HCT116 (cell line): ENCODE measurements around the gene DAPK1. TPM values are rescaled to one million over a fixed set of nuclear protein-coding genes. Genes with fewer than 3 reads are reported as not detected.

Experiments
- ATAC-seq: fragments of 200-7000 bp; cut with Tn5 transposase; 2 replicates; pipeline ENCODE4 v1.9.1; 2020; ENCODE audit warnings: mild to moderate bottlenecking, moderate library complexity
- BruUV-seq: library from RNA; stranded (reverse); fragments of 400-500 nt; replicated peaks from 2 replicates; lab custom pipeline; 2021; lab: Mats Ljungman, UMichigan
- CTCF ChIA-PET: fragments of 300-600 bp; sonication (Branson Sonifier 250); formaldehyde crosslinking; loops from one replicate; lab custom pipeline; 2021; ENCODE audit warnings: antibody characterized with exemption; lab: Charles Lee
- POLR2A ChIA-PET: fragments of 300-600, 350-600 bp; sonication (Branson Sonifier 250); formaldehyde crosslinking; loops from one replicate; lab custom pipeline; 2021; ENCODE audit warnings: antibody characterized with exemption; lab: Charles Lee
- RAD21 ChIA-PET, 2 experiments: fragments of 300-600 bp; sonication (Branson Sonifier 250); formaldehyde crosslinking; loops; one replicate each; lab custom pipeline; 2023; ENCODE audit warnings: low total read pairs in 2 of 2; ENCODE audit not compliant: uncharacterized antibody in 2 of 2, unreplicated experiment in 2 of 2, low non-redundant PET in 1 of 2; lab: Charles Lee
- DNase-seq: peaks from one replicate; pipeline ENCODE4 v3.0.0-alpha.2; 2010; ENCODE audit warnings: low read depth, low spot score
- H2AFZ ChIP-seq: fragments of 200-600 bp; shearing (Covaris generic), sonication (generic); 2 replicates; pipeline ENCODE4 v1.6.1; 2017; ENCODE audit warnings: low read depth, mixed run types, mixed read lengths, antibody characterized with exemption, low read length; ENCODE audit not compliant: poor library complexity, severe bottlenecking
- H3K27ac ChIP-seq: 2 replicates; pipeline ENCODE4 v1.5.1; 2012; ENCODE audit warnings: low read depth, low read length
- H3K27me3 ChIP-seq: fragments of 200-600 bp; sonication (generic); 2 replicates; pipeline ENCODE4 v1.6.1; 2016; ENCODE audit warnings: mixed run types, low read length, mixed read lengths; ENCODE audit not compliant: insufficient read depth
- H3K36me3 ChIP-seq, 2 experiments: fragments of 200-500 bp in 1 of 2; fragments of 200-600 bp in 1 of 2; sonication (Bioruptor generic) in 1 of 2; sonication (generic) in 1 of 2; 2 replicates each; pipeline versions ENCODE4 v1.5.1 to v1.6.1; 2014 to 2016; ENCODE audit warnings: low read length in 2 of 2, inconsistent platforms in 1 of 2, mixed read lengths in 1 of 2, mixed run types in 1 of 2; ENCODE audit not compliant: insufficient read depth in 2 of 2, control insufficient read depth in 1 of 2
- H3K4me1 ChIP-seq, 2 experiments: fragments of 200-600 bp in 1 of 2; sonication (generic) in 1 of 2; 2 replicates each; pipeline versions ENCODE4 v1.5.1 to v1.6.1; 2012 to 2017; ENCODE audit warnings: low read length in 2 of 2, inconsistent platforms in 1 of 2, mild to moderate bottlenecking in 1 of 2, mixed read lengths in 1 of 2, mixed run types in 1 of 2, moderate library complexity in 1 of 2; ENCODE audit not compliant: insufficient read depth in 2 of 2, control insufficient read depth in 1 of 2
- H3K4me2 ChIP-seq: fragments of 200-600 bp; sonication (generic); 2 replicates; pipeline ENCODE4 v1.6.1; 2017; ENCODE audit warnings: mixed run types, low read length, mixed read lengths
- H3K4me3 ChIP-seq, 2 experiments: fragments of 200-600 bp in 1 of 2; sonication (generic) in 1 of 2; replicated peaks in 1 of 2; 2 replicates each; pipeline ENCODE4 v1.5.1; 2011 to 2016; ENCODE audit warnings: low read length in 2 of 2, control low read depth in 1 of 2, low read depth in 1 of 2, mild to moderate bottlenecking in 1 of 2, mixed read lengths in 1 of 2, mixed run types in 1 of 2
- H3K79me2 ChIP-seq: fragments of 200-600 bp; sonication (generic); 2 replicates; pipeline ENCODE4 v1.6.1; 2017; ENCODE audit warnings: mild to moderate bottlenecking, mixed run types, low read length, moderate library complexity, mixed read lengths; ENCODE audit not compliant: insufficient read depth
- H3K9ac ChIP-seq: fragments of 200-600 bp; sonication (generic); 2 replicates; pipeline ENCODE4 v1.6.1; 2016; ENCODE audit warnings: low read length, mixed read lengths
- H3K9me2 ChIP-seq: fragments of 200-600 bp; sonication (generic), shearing (Covaris generic); 2 replicates; pipeline ENCODE4 v1.6.1; 2017; ENCODE audit warnings: mixed run types, mild to moderate bottlenecking, moderate library complexity; ENCODE audit not compliant: insufficient read depth
- H3K9me3 ChIP-seq, 2 experiments: fragments of 200-500 bp in 1 of 2; fragments of 200-600 bp in 1 of 2; sonication (Bioruptor generic) in 1 of 2; sonication (generic) in 1 of 2; 2 replicates each; pipeline ENCODE4 v1.6.1; 2014 to 2017; ENCODE audit warnings: low read length in 2 of 2, mixed read lengths in 2 of 2, inconsistent platforms in 1 of 2, low read depth in 1 of 2, mild to moderate bottlenecking in 1 of 2, mixed run types in 1 of 2, moderate library complexity in 1 of 2; ENCODE audit not compliant: control insufficient read depth in 1 of 2, insufficient read depth in 1 of 2
- H4K20me1 ChIP-seq: fragments of 200-600 bp; sonication (generic), shearing (Covaris generic); 2 replicates; pipeline ENCODE4 v1.6.1; 2017; ENCODE audit warnings: mixed run types, mild to moderate bottlenecking, moderate library complexity; ENCODE audit not compliant: insufficient read depth
- CBX3 ChIP-seq: IDR thresholded peaks from 2 replicates; pipeline ENCODE4 v1.6.1; 2012; ENCODE audit warnings: low read depth
- CEBPB ChIP-seq: IDR thresholded peaks from 2 replicates; pipeline ENCODE4 v1.6.1; 2012; ENCODE audit warnings: low read depth
- EGR1 ChIP-seq: IDR thresholded peaks from 2 replicates; pipeline ENCODE4 v1.6.1; 2012; ENCODE audit warnings: low read depth
- ELF1 ChIP-seq: IDR thresholded peaks from 2 replicates; pipeline ENCODE4 v1.6.1; 2012; ENCODE audit warnings: low read depth, borderline replicate concordance
- POLR2A ChIP-seq: IDR thresholded peaks from 2 replicates; pipeline ENCODE4 v1.7.0; 2011; ENCODE audit warnings: borderline replicate concordance; ENCODE audit not compliant: insufficient read depth, insufficient read length; ENCODE audit errors: extremely low read depth
- RAD21 ChIP-seq: IDR thresholded peaks from 2 replicates; pipeline ENCODE4 v1.6.1; 2012; ENCODE audit warnings: low read depth, mild to moderate bottlenecking
- SIN3A ChIP-seq: IDR thresholded peaks from 2 replicates; pipeline ENCODE4 v1.6.1; 2012; ENCODE audit warnings: low read depth
- ZFX ChIP-seq: fragments of 450-650 bp; IDR thresholded peaks from 2 replicates; pipeline ENCODE4 v1.6.1; 2017
- ZNF274 ChIP-seq: fragments of 200-500 bp; sonication (Bioruptor generic); IDR thresholded peaks from 2 replicates; pipeline ENCODE4 v1.6.1; 2014; ENCODE audit warnings: mild to moderate bottlenecking, low read depth, low read length, inconsistent platforms
- intact Hi-C: fragments of 100-400 bp; cut with micrococcal nuclease; formaldehyde crosslinking; loops from 2 replicates; pipeline ENCODE4 v1.10.0; 2022
- total RNA-seq: library from RNA; stranded (reverse); gene quantifications from one replicate; pipeline ENCODE4 v1.2.1, GENCODE V29; 2021; ENCODE audit not compliant: unreplicated experiment
- TF ChIP-seq, protein P1 (sequence below): IDR thresholded peaks from 2 replicates; pipeline ENCODE4 v1.6.1; 2011; ENCODE audit warnings: mild to moderate bottlenecking, low read length, moderate library complexity; ENCODE audit not compliant: insufficient replicate concordance; ENCODE audit errors: extremely low read depth
- TF ChIP-seq, protein P2 (sequence below): IDR thresholded peaks from 2 replicates; pipeline ENCODE4 v1.6.1; 2012
- TF ChIP-seq, protein P3 (sequence below): IDR thresholded peaks from 2 replicates; pipeline ENCODE4 v1.6.1; 2012; ENCODE audit warnings: low read depth
- TF ChIP-seq, protein P4 (sequence below), 3 experiments: fragments of 200-600 bp in 1 of 3; sonication (generic) in 1 of 3; IDR thresholded peaks in 2 of 3; conservative IDR thresholded peaks in 1 of 3; 2 replicates each; pipeline ENCODE4 v1.5.1; 2012 to 2017; ENCODE audit warnings: low read depth in 2 of 3, low read length in 2 of 3, antibody characterized with exemption in 1 of 3, borderline replicate concordance in 1 of 3, control low read depth in 1 of 3, mild to moderate bottlenecking in 1 of 3, mixed read lengths in 1 of 3, mixed run types in 1 of 3, moderate library complexity in 1 of 3; ENCODE audit not compliant: insufficient read depth in 1 of 3

The DAPK1 gene
- total RNA-seq, 1 experiment from 2014 or later = 5.6 TPM

DNA sequence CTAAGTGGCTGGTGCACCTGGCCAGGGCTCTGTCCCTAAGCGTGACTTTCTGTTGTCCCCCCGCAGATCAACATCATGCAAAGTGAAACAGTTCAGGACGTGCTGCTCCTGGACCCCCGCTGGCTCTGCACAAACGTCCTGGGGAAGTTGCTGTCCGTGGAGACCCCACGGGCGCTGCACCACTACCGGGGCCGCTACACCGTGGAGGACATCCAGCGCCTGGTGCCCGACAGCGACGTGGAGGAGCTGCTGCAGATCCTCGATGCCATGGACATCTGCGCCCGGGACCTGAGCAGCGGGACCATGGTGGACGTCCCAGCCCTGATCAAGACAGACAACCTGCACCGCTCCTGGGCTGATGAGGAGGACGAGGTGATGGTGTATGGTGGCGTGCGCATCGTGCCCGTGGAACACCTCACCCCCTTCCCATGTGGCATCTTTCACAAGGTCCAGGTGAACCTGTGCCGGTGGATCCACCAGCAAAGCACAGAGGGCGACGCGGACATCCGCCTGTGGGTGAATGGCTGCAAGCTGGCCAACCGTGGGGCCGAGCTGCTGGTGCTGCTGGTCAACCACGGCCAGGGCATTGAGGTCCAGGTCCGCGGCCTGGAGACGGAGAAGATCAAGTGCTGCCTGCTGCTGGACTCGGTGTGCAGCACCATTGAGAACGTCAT, 208.5 kb downstream of the DAPK1 start (continued):
- TF ChIP-seq, protein P1, sequence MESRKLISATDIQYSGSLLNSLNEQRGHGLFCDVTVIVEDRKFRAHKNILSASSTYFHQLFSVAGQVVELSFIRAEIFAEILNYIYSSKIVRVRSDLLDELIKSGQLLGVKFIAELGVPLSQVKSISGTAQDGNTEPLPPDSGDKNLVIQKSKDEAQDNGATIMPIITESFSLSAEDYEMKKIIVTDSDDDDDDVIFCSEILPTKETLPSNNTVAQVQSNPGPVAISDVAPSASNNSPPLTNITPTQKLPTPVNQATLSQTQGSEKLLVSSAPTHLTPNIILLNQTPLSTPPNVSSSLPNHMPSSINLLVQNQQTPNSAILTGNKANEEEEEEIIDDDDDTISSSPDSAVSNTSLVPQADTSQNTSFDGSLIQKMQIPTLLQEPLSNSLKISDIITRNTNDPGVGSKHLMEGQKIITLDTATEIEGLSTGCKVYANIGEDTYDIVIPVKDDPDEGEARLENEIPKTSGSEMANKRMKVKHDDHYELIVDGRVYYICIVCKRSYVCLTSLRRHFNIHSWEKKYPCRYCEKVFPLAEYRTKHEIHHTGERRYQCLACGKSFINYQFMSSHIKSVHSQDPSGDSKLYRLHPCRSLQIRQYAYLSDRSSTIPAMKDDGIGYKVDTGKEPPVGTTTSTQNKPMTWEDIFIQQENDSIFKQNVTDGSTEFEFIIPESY = no peak
- TF ChIP-seq ELF1 = no peak

DNA sequence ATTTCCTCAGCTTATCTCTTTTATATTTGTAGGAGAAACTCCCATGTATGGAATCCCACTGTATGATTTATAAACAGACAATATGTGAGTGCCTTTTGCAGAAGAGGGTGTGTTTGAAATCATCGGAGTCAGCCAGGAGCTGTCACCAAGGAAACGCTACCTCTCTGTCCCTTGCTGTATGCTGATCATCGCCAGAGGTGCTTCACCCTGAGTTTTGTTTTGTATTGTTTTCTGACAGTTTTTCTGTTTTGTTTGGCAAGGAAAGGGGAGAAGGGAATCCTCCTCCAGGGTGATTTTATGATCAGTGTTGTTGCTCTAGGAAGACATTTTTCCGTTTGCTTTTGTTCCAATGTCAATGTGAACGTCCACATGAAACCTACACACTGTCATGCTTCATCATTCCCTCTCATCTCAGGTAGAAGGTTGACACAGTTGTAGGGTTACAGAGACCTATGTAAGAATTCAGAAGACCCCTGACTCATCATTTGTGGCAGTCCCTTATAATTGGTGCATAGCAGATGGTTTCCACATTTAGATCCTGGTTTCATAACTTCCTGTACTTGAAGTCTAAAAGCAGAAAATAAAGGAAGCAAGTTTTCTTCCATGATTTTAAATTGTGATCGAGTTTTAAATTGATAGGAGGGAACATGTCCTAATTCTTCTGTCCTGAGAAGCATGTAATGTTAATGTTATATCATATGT, 210.3 kb downstream of the DAPK1 start:
- Histone ChIP-seq H4K20me1 (no peaks in the 10 kb centered on the region), H3K9ac (no peak overlapping the region), H3K27ac (no peak overlapping the region), H3K4me2 (no peak overlapping the region), H3K36me3 (no peaks in the 10 kb centered on the region), H3K4me1 (peaks cover 2 to 28% of the 10 kb centered on the region in 2 experiments; a peak in 2 of 4 replicates), H3K4me3 (no peak overlapping the region), H3K79me2 (no peaks in the 10 kb centered on the region), H3K9me2 (no peaks in the 10 kb centered on the region), H3K9me3 (no peaks in the 10 kb centered on the region), H2AFZ (no peak overlapping the region), H3K27me3 (no peaks in the 10 kb centered on the region)
- ATAC-seq (no peak), DNase-seq (no peak)
- ChIA-PET POLR2A (no interaction called here), CTCF (no interaction called here), RAD21 (no interaction called here)
- intact Hi-C loops = no loop called here
- BruUV-seq = no TSS peak
- TF ChIP-seq CBX3 = no peak
- TF ChIP-seq, protein P2, sequence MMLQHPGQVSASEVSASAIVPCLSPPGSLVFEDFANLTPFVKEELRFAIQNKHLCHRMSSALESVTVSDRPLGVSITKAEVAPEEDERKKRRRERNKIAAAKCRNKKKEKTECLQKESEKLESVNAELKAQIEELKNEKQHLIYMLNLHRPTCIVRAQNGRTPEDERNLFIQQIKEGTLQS = no peak
- TF ChIP-seq, protein P3, sequence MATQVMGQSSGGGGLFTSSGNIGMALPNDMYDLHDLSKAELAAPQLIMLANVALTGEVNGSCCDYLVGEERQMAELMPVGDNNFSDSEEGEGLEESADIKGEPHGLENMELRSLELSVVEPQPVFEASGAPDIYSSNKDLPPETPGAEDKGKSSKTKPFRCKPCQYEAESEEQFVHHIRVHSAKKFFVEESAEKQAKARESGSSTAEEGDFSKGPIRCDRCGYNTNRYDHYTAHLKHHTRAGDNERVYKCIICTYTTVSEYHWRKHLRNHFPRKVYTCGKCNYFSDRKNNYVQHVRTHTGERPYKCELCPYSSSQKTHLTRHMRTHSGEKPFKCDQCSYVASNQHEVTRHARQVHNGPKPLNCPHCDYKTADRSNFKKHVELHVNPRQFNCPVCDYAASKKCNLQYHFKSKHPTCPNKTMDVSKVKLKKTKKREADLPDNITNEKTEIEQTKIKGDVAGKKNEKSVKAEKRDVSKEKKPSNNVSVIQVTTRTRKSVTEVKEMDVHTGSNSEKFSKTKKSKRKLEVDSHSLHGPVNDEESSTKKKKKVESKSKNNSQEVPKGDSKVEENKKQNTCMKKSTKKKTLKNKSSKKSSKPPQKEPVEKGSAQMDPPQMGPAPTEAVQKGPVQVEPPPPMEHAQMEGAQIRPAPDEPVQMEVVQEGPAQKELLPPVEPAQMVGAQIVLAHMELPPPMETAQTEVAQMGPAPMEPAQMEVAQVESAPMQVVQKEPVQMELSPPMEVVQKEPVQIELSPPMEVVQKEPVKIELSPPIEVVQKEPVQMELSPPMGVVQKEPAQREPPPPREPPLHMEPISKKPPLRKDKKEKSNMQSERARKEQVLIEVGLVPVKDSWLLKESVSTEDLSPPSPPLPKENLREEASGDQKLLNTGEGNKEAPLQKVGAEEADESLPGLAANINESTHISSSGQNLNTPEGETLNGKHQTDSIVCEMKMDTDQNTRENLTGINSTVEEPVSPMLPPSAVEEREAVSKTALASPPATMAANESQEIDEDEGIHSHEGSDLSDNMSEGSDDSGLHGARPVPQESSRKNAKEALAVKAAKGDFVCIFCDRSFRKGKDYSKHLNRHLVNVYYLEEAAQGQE = no peak
- no peak for TF ChIP-seq ZFX
- TF ChIP-seq POLR2A = no peak
- TF ChIP-seq EGR1 = no peak
- TF ChIP-seq, protein P1 = no peak
- no peak for TF ChIP-seq RAD21
- no peak for TF ChIP-seq SIN3A
- TF ChIP-seq ZNF274 = no peak
- TF ChIP-seq, protein P4, sequence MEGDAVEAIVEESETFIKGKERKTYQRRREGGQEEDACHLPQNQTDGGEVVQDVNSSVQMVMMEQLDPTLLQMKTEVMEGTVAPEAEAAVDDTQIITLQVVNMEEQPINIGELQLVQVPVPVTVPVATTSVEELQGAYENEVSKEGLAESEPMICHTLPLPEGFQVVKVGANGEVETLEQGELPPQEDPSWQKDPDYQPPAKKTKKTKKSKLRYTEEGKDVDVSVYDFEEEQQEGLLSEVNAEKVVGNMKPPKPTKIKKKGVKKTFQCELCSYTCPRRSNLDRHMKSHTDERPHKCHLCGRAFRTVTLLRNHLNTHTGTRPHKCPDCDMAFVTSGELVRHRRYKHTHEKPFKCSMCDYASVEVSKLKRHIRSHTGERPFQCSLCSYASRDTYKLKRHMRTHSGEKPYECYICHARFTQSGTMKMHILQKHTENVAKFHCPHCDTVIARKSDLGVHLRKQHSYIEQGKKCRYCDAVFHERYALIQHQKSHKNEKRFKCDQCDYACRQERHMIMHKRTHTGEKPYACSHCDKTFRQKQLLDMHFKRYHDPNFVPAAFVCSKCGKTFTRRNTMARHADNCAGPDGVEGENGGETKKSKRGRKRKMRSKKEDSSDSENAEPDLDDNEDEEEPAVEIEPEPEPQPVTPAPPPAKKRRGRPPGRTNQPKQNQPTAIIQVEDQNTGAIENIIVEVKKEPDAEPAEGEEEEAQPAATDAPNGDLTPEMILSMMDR (IDR thresholded peaks at IDR 0.05 in 2 of 3, conservative IDR thresholded peaks at IDR 0.05 in 1 of 3; ENCODE audit: borderline replicate concordance in 1 of 3, insufficient read depth in 1 of 3, low read depth in 2 of 3, low read length in 2 of 3) = no peak
- TF ChIP-seq CEBPB = no peak
